PC-3 (cell line): ENCODE data around the gene TRDN.

ENCODE experiments used
- CTCF ChIP-seq: fragments of 300-600 bp; sonication (generic); conservative IDR thresholded peaks from 2 replicates; pipeline ENCODE4 v1.5.1; 2017; ENCODE audit warnings: antibody characterized with exemption, low read depth, mild to moderate bottlenecking, low read length
- EZH2 ChIP-seq: fragments of 300-600 bp; sonication (generic); IDR thresholded peaks from one replicate; pipeline ENCODE4 v1.6.1; 2017; ENCODE audit warnings: antibody characterized with exemption, mild to moderate bottlenecking, low read length; ENCODE audit not compliant: unreplicated experiment

GRCh38 chr6:123168892-123169773, 467.6 kb downstream of the TRDN start:
- TF ChIP-seq CTCF (no peak), EZH2 (no peak)
